ENCODE data around the gene TEPSIN.

TEPSIN gene

DNA sequence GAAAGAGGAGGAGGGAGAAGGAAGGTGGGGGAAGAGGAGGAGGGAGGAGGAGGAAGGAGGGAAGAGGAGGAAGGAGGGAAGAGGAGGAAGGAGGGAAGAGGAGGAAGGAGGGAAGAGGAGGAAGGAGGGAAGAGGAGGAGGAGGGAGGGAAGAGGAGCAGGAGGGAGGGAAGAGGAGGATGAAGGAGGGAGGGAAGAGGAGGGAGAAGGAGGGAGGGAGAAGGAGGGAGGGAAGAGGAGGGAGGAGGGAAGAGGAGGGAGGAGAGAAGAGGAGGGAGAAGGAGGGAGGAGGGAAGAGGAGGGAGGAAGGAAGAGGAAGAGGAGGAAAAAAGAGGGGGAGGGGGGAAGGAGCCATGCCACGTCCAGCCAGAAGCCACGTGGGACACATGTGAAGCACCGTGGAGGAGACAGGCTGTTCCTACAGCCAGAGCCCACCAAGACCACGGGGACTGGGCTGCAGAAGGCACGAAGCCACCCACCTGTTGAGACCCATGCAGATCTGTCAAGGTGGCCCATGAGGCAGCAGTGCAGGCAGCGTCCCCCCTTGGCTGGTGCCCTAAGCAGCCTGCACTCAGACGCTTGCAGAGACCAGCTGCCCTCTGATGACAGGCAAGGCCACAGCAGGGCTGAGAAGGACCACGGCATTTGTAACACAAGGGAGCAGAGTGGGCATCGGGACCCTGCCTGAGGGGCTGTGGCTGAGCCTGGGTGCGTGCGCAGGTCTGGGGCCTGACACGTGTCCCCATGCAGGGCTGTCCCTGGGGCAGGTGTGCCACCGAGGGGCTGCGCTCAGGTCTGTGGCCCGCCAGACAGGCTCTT, 10.6 kb upstream of the TEPSIN start:
- DNase-seq (ENCODE audit: low read depth in 2 of 2) = no peak

DNA sequence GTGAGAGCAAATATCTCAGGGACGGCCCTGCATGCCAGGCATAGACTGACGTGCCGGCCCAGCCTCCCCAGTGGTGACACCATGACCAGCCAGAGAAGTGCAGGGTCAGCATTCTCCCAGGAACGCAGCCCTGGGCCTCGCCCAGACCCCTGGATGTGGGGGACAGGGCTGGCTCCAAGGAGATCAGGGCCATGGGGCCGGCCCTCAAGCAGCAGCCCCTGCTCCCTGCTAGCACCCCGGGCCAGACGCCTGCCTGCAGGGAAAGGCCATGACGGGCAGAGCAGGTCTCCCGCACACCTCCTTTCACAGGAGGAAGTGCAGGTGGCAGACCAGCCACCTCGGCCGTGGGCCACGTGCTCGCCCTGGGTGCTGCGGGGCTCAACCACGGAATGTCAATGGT, 9.8 kb upstream of the TEPSIN start:
- no peak for DNase-seq (ENCODE audit: low read depth in 2 of 2)

DNA sequence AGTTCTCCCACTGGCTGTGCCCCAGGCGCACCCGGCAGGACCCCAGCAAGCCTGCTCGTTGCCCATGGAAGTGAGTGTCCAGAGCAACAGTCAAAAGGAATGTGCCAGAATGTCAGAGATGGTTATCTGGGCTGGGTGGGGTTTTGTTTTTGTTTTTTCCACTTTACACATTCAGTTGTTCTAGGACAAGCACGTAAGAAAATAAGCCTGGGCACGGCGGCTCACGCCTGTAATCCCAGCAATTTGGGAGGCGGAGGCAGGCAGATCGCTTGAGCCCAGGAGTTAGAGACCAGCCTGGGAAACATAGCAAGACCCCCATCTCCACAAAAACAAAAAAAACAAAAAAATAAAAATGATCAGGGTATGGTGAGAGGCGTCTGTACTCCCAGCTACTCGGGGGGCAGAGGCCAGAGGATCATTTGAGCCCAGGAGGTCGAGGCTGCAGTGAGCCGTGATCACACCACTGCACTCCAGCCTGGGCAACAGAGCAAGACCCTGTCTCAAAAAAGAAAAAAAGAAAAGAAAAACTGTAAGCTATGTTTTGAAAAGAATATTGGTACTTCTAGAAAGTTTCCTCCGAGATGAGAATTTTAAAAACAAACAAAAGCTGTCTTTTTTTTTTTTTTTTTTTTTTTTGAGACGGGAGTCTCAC, 8.6 kb upstream of the TEPSIN start:
- no peak for DNase-seq (ENCODE audit: low read depth in 2 of 2)

DNA sequence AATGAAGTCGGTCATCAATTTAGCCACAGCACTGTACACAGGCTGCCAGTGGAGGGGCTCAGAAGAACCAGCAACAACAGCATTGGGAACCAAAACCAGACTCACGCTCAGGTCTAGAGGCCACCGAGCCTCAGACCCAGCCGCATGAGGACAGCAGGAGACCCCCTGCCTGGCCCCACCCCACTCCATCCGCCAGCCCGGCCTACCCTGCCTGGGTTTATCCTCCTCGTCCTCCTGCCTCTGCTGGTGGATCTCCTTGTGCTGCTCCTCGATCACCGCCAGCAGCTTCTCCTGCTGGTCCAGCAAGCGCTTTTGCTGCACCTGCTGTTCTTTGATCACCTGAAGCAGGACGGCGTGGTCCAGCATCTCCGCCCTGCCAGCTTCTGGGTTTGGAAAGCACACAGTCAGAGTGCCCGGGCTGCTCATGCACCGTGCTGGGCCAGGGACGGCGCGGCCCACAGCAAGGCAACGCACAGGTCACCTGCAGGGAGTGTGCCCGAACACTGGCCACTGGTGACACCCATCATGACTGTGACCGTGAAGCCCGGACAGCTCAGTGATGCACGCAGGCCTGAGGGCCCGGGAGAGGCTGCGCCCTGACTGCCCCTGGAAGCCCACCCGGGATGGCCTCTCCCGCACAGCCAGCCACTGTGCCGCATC, 8.0 kb upstream of the TEPSIN start:
- DNase-seq (ENCODE audit: low read depth in 2 of 2) = no peak

DNA sequence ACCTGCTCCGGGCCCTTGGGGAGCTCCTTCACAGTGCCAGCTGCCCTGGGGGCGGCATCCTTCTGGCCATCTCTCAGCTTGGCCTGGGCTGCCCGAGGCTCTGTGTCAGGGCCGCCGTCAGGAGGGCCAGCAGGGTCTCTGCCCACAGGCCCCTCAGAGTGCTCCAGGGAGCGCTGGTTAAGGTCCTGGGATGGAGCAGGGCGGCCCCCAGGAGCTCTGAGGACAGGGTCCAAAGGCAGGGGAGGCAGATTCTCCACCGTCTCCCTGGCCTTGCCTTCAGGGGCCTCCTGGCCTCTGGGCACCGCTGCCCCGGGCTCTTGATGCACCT, 7.5 kb upstream of the TEPSIN start:
- no peak for DNase-seq (ENCODE audit: low read depth in 2 of 2)

DNA sequence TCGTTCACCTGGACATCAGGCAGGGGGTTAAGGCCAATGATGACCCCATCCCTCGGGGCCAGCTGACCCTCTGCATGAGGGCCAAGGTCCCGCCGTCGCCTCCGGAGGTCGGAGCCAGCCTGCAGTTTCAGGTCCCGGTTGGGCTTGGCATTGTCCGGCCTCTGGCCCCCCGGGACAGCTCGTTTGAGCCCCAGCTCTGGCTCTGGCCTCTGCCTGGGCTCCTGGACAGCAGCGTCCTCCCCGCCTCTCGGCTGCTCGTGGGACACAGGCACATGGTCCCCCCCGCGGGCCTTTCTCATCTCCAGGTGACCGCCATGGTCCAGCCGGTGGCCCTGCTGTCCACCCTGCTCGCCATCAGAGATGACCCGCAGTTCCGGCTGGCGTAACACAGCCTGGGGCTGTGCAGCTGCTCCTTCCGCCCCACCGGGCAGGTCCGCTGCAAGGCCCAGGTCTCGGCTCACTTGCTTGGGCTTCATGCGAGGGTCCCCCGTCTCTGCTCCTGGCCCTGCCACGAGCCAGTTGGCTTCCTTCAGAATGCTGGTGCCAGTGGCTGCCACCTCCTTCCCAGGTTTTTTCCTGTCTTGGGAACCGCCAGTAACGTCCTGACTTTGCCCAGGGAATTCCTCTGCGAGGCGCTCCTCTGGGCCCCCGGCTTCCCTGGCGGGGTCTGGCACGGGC, 6.9 kb upstream of the TEPSIN start:
- DNase-seq (ENCODE audit: low read depth in 2 of 2) = no peak

DNA sequence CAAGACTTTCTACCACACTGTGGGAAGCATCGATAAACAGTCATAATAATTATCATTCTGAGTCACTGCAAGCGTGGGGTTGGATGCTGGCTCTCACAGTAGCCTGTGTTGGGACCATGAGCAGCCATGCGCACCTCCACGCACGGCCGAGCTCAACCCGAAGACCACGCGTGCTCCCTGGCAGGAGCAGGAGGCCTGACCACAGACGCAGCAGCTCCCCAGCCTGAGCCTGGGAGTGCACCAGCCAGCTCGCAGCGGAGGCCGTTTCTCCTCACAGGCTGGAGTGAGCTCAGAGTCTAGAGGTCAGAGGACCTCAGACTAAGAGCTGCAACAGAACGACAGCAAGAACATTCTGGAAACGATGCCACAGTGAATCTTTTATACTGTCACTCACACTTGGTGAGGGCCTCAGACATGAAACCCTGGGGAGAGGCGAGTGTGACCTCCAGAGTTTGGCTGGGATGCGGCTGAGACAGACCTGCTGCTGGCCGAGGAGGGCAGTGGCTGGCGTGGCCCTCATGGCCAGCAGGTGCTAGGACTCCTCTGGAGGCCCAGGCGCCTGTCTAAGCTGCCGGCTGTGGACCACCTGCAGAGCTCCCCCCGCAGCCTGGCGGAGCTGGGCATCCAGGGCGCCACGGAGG, 6.3 kb upstream of the TEPSIN start:
- DNase-seq (ENCODE audit: low read depth in 2 of 2) = no peak

DNA sequence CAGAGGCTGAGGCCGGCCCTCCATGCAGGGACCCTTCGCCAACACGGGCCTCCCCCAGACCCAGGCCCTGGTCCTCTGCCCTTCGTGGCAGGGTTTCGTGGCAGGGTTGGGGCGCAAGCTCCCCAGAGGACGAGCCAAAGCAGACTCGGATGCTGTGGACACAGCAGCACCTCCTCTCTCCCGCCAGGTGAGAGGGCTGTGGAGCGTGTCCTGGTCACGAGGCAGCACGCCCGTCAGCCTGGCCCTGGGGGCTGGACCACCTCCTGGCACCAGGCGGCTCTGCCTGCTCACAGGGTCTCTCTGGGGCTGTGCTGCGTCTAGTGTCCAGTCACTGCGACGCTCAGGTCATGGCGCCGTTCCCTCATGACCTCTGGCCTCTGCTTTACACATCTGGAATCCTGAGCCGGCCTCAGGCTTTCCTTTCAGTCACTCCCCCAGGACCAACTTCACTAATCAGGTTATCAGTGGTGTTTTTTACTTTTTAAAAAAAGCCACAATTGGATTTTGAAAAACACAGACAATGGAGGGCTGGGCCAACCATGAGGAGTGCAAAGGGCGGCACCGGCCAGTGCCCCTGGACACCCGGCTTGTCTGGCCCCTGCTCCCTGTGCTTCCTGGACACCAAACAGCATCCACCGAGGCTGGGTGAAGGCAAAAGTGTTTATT, 5.6 kb upstream of the TEPSIN start:
- no peak for DNase-seq (ENCODE audit: low read depth in 2 of 2)

DNA sequence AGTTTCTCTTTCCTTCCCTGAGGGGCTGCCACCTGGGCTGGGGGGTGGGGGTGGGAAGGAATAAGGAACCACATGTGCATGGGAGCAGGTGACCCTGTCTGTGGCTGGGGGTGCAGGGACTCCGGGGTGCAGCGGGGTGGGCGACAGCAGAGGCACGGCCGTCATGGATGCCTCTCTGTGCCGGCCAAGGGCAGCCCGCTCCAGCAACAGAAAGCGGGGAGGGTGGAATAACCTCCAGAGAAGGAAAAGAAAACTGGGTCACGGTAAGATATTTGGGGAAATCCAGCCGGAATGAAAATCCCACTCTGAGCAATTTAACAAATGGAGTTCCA, 4.4 kb upstream of the TEPSIN start:
- no peak for DNase-seq (ENCODE audit: low read depth in 2 of 2)

DNA sequence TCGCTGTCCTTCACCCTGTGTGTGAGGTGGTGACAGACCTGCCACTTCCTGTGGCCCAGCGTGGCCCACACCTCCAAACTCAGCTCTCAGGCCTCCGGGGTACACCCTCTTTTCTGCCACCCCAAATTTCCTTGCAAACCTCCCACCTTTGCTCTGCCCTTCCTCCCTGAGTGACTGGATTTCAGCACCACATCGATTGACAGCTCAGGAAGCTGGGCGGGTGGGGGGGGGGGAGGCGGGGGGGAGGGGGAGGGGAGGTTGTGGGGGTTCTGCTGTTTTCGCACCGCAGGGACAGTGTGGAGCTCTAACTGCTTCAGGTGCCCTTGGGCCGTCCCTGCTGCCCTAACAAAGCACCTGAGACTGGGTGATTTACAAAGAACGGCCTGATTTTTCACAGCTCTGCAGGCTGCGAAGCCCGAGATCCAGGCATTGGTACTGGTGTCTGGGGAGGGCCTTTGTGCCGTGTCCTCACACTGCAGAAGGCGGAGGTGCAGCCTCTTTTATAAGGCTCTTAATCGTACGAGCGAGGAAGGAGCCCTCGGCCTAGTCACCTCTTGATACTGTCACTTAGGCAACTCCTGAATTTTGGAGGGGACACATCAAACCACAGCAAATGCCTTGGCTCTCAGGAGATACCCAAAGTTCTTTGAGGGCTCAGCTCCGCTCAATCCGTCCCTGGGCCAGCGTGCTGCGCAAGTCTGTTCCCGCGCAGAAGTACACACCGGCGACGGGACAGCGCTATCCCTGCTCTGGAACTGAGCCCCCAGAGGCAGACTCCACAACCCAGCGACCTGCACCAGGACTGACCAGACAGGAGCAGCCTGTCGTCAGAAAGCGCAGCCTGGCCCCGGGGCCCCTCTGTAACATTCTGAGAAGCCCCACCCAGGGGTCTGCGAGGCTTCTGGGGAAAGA, 3.8 kb upstream of the TEPSIN start:
- DNase-seq (ENCODE audit: low read depth in 2 of 2) = no peak

DNA sequence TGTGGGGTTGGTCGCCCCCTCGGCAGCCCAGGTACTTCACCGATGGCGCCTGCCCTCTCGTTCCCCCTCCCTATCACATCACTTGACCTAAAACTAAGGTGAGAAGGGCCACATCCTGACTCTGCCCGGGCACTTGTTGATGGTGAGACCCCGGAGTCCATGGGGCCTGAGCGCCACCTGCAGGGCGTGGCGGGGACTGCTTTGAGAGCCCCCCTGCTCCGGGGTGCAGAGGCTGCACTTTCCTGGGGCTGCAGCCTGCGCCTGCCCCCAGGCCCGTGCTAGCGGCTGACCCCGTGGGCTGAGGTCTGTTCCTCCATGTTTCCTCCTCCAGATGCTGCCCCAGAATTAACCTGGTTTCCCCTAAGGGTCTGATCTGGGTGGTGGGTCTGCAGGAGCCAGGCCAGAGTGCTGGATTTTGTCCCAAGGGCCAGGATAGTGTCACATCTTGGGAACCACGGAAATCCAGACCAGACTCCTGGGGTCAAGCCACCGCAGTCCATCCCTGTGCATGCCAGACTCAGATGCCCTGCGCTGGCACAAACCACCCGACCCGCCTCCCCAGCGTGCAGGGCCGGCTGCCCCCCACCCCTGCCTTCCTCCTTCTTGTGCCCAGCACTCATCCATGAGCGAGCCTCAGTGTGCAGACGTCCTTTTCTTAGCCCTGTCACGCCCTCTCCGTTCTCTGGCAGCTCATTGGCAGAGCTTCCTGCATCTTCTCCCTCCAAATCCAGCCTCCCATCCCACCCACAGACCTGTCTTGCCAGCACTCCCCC, 3.0 kb upstream of the TEPSIN start:
- DNase-seq (ENCODE audit: low read depth in 2 of 2) = peak; percentile 24 to 48

DNA sequence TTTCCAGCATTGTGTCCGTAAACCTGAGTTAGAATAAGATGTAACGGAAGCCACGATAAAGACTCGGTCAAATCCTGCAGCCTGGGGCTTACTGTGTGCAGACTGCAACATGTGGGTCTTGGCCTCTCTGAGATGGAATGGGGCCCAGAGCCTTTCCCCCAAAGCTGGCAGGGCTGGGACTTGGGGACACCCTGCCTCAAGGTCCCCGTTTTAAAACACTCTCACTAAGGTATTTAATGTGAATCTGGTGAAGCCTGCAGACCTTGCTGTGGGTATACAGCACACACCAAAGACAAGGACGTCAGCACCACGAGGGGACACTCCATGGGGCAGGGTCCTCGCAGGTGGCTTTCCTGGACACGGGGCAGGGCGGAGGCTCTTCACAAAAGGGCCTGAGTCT, 2.3 kb upstream of the TEPSIN start:
- DNase-seq (ENCODE audit: low read depth in 2 of 2) = no peak

DNA sequence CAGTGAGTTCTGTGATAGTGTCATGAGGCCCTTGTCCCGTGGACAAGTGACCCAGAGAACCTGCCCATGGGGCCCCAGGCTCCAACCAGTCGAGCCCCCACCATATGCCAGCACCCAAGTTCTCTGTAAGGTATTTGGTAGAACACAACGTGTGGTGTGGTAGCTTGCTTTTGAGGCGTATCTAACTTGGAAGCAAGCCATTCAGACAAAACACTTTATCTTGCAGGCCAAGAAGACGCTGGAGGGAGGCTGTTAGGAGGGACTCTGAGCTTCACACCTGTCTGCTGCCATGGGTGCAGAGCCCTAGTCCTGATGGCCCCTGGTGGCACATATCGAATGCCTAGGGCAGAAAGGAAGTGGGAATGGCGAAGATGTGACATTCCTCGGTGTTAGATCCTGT, 1.9 kb upstream of the TEPSIN start:
- no peak for DNase-seq (ENCODE audit: low read depth in 2 of 2)

DNA sequence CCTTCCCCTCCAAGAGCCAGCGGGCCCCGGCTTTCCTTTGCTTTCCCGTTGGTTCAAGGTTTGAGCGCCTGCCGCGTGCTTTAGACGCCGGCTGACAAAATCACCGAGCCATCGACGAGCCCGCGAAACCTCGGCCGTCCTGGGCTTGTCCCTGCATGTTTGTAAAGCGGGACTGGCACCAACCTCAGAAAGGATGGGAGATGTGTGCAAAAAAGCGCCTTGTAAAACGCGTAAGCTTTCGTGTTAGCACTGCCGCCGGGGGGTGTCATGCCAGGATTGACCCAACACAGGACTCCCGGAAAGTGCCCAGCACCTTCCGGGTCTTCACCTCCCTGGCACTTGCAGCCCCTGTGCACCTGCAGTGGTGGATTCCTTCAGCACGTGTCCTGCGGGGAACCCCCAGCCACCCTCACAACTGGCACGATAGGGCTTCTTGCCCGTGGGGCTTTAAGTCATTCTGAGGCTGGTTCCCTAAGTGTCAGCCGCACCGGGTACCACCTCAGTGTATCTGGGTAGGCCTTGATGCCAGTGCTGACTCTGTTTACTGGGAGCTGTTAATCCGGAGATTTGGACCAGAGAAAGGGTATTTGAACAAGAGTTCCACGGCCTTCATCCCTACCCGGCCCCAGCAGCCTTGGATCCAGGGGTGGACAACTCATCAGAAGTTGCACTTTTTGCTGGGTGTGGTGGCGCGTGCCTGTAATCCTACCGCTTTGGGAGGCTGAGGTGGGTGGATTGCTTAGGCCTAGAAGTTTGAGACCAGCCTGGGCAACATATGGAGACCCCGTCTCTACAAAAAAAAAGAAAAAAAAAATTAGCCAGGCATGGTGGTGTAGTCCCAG, 1.1 kb upstream of the TEPSIN start:
- DNase-seq (ENCODE audit: low read depth in 2 of 2) = peak; percentile 21 to 43

DNA sequence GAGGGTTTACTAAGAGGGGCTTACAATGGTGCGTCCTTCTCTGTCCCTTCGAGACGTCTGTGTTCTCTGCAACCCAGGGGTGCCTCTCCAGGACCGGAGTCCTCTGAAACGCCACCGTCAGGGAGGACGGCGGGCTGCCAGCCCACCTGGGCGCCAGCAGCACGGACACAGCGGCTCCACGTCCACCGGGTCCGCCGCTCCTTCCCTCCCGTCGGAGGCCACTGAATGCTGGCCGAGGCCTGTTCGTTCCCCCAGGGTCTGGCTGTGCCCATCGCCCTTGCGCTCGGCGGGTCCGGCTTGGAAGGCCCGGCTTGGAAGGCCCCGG, 403 bp downstream of the TEPSIN start:
- no peak for DNase-seq (ENCODE audit: low read depth in 2 of 2)

DNA sequence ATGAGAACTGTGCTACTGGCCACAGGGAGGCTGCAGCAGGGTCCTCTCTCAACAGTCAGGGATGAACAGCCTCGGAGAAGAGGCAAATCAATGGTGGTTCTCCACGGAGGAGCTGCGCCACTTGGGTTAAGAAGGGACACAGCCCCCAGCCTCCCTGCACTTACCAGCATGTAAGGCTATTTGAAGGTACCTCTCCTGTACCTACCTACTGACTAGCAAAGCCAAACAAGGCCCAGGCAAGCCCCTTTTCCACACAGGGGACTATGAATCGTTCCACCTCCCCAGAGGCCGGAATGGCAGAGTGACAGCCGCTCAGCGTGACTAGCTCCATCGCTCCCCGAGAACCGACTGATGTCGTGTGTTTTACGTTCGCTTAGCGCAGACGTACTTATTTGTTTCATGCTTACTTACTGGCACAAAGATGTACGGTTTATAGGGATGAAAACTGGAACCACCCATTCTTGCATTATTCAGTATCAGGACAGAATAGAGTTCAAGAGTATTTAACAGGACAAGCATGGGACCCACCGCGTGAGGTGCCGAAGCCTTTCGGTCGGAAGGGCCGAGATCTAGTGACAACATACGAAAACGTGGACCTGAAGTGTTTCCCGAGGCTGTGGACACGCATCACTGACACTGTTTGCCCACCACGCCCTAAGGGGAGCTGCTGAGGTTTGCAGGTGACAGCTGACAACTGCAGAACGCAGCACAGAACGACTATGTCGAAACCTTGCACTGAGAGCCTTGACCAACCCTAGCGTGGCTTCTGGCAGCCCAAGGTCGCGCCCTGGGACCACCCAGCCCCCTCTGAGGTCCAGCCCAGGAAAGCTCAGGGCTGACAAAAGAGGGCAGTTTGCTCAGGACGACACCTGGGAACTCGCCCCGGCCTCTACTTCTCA, 1.0 kb downstream of the TEPSIN start:
- no peak for DNase-seq (ENCODE audit: low read depth in 2 of 2)

DNA sequence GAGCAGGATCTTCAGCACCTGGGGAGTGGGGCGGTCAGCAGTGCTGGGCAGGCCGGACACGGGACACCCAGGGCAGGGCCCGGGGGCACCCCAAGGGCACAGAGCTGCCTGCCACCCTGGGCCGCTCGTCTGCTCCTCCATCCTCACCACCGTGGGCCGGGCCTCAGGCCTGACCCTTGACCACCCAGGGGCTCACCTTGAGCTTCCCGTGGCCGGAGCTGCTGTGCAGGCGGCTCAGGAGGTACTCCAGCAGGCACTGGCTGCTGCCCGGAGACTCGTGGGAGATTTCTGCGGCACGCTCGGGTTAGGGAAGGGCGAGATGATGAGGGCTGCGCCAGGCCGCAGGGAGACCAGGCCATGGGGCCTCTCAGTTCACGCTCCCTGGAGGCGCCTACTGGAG, 2.1 kb downstream of the TEPSIN start:
- no peak for DNase-seq (ENCODE audit: low read depth in 2 of 2)

Data from activated CD8-positive, alpha-beta memory T cell treated with anti-CD3 and anti-CD28 coated beads for 4 hours (primary cell).